OCI-LY3 (cell line): ENCODE measurements around the gene VPS26B.

Experiments used
- CTCF ChIP-seq: fragments of 200-600, 300-600 bp; sonication (generic); IDR thresholded peaks from 2 replicates; pipeline ENCODE4 v1.5.1; 2014; ENCODE audit warnings: antibody characterized with exemption, low read length, low read depth
- EZH2phosphoT487 ChIP-seq: fragments of 200-600 bp; shearing (Covaris generic); IDR thresholded peaks from 2 replicates; pipeline ENCODE4 v1.6.1; 2018; ENCODE audit warnings: antibody characterized with exemption, mixed run types, low read depth

- no peak for TF ChIP-seq CTCF
- no peak for TF ChIP-seq EZH2phosphoT487
Observed at GRCh38 chr11:134276396-134277182, 52.1 kb downstream of the VPS26B start.
